Uterus (tissue), 4 donors: ENCODE results near the gene NSMF. TPM values are rescaled to one million over a fixed set of nuclear protein-coding genes. Genes with fewer than 3 reads are reported as not detected.

Source experiments
- DNase-seq, 2 donors: peaks; one replicate each; pipeline ENCODE4 v3.0.0-alpha.2; 2019 to 2020
- H3K27ac ChIP-seq, 2 donors: fragments of 200-600 bp; sonication (generic); 1 replicate in 1 of 2; 2 replicates in 1 of 2; pipeline ENCODE4 v1.5.1; 2016 to 2018
- H3K27me3 ChIP-seq, 2 donors: fragments of 200-600 bp; sonication (generic); one replicate each; pipeline ENCODE4 v1.5.1; 2018 to 2019; ENCODE audit warnings: control low read depth in 1 of 2
- H3K36me3 ChIP-seq, 2 donors: fragments of 200-600 bp; sonication (generic); one replicate each; pipeline ENCODE4 v1.5.1; 2019; ENCODE audit warnings: control low read depth in 1 of 2
- H3K4me1 ChIP-seq, 2 donors: fragments of 200-600 bp; sonication (generic); one replicate each; pipeline ENCODE4 v1.5.1; 2018 to 2019; ENCODE audit warnings: control low read depth in 1 of 2
- H3K4me3 ChIP-seq, 2 donors: fragments of 200-600 bp; sonication (generic); 1 replicate in 1 of 2; 2 replicates in 1 of 2; pipeline ENCODE4 v1.5.1; 2018 to 2019; ENCODE audit warnings: mild to moderate bottlenecking in 1 of 2
- H3K9me3 ChIP-seq, 2 donors: fragments of 200-600 bp; sonication (generic); one replicate each; pipeline ENCODE4 v1.5.1; 2019; ENCODE audit warnings: control low read depth in 1 of 2
- CTCF ChIP-seq, 4 experiments: fragments of 200-600 bp in 2 of 4; fragments of 450-650 bp in 2 of 4; sonication (generic) in 2 of 4; IDR thresholded peaks; one replicate each; pipeline ENCODE4 v1.5.1; 2016 to 2019; ENCODE audit warnings: antibody characterized with exemption in 4 of 4, mild to moderate bottlenecking in 2 of 4, moderate library complexity in 1 of 4
- POLR2A ChIP-seq, 2 donors: fragments of 450-650 bp; IDR thresholded peaks; one replicate each; pipeline ENCODE4 v1.6.1; 2016; ENCODE audit warnings: antibody characterized with exemption in 2 of 2, mild to moderate bottlenecking in 1 of 2, moderate library complexity in 1 of 2
- intact Hi-C: fragments of 100-400 bp; cut with DNase I; formaldehyde crosslinking; loops from one replicate; pipeline ENCODE4 v1.15.1; 2023; ENCODE audit warnings: low total_unique reads
- total RNA-seq, 4 donors: library from RNA; depleted of rRNA in 3 of 4; stranded (reverse); fragments of >200 nt in 3 of 4; gene quantifications; one replicate each; pipeline versions ENCODE4 v1.1.0 to v1.2.4, GENCODE V29; 2014 to 2023
- donor health status: DM: yes; HTN: yes; CAD: no.

Gene NSMF
- total RNA-seq, 4 donors from 2014 or later: 17.4 to 40.7 (median 32.1) TPM

- DNase-seq: no peak
- Histone ChIP-seq H3K27me3 (no peaks in the 10 kb centered on the region), H3K4me1 (no peaks in the 10 kb centered on the region), H3K36me3 (no peaks in the 10 kb centered on the region), H3K27ac (no peak overlapping the region), H3K9me3 (no peaks in the 10 kb centered on the region), H3K4me3 (no peak overlapping the region)
- TF ChIP-seq CTCF (IDR thresholded peaks at IDR 0.05) (no peak), POLR2A (IDR thresholded peaks at IDR 0.05) (no peak)
- intact Hi-C loops: no loop called here
Observed at GRCh38 chr9:137491735-137492432, 32.8 kb upstream of the NSMF start.

- no peak for DNase-seq
- H3K4me1 ChIP-seq: no peaks in the 10 kb centered on the region
- no peak for TF ChIP-seq CTCF (IDR thresholded peaks at IDR 0.05)
- TF ChIP-seq POLR2A (IDR thresholded peaks at IDR 0.05): no peak
Observed at GRCh38 chr9:137490532-137491186, 31.5 kb upstream of the NSMF start.

GRCh38 chr9:137488906-137489305, 29.8 kb upstream of the NSMF start:
- Histone ChIP-seq H3K27ac (no peak overlapping the region), H3K9me3 (no peaks in the 10 kb centered on the region), H3K36me3 (no peaks in the 10 kb centered on the region), H3K27me3 (no peaks in the 10 kb centered on the region), H3K4me1 (no peaks in the 10 kb centered on the region), H3K4me3 (no peak overlapping the region)
- DNase-seq: no peak
- intact Hi-C loops: no loop called here
- no peak for TF ChIP-seq CTCF (IDR thresholded peaks at IDR 0.05)
- no peak for TF ChIP-seq POLR2A (IDR thresholded peaks at IDR 0.05)

More at GRCh38 chr9:137490532-137491186, 31.5 kb upstream of the NSMF start:
- Histone ChIP-seq H3K9me3 (no peaks in the 10 kb centered on the region), H3K27ac (no peak overlapping the region), H3K4me3 (no peak overlapping the region), H3K36me3 (no peaks in the 10 kb centered on the region), H3K27me3 (no peaks in the 10 kb centered on the region)
- intact Hi-C loops: no loop called here

- DNase-seq: no peak
- Histone ChIP-seq H3K4me1 (no peaks in the 10 kb centered on the region), H3K4me3 (no peak overlapping the region), H3K27ac (no peak overlapping the region), H3K27me3 (no peaks in the 10 kb centered on the region), H3K36me3 (no peaks in the 10 kb centered on the region), H3K9me3 (no peaks in the 10 kb centered on the region)
- intact Hi-C loops: no loop called here
- TF ChIP-seq CTCF (IDR thresholded peaks at IDR 0.05) (no peak), POLR2A (IDR thresholded peaks at IDR 0.05) (no peak)
Observed at GRCh38 chr9:137488327-137488653, 29.2 kb upstream of the NSMF start.

- TF ChIP-seq CTCF (IDR thresholded peaks at IDR 0.05) (no peak), POLR2A (IDR thresholded peaks at IDR 0.05) (no peak)
- Histone ChIP-seq H3K4me1 (no peaks in the 10 kb centered on the region), H3K27me3 (no peaks in the 10 kb centered on the region), H3K4me3 (no peak overlapping the region), H3K9me3 (no peaks in the 10 kb centered on the region), H3K27ac (no peak overlapping the region), H3K36me3 (no peaks in the 10 kb centered on the region)
- intact Hi-C loops: no loop called here
- no peak for DNase-seq
Observed at GRCh38 chr9:137487454-137488326, 28.6 kb upstream of the NSMF start.
